Sigmoid colon (tissue), 7 donors: ENCODE data around the gene TEX51. TPM values are rescaled to one million over a fixed set of nuclear protein-coding genes. Genes with fewer than 3 reads are reported as not detected.

Experiments used
- DNase-seq: peaks from one replicate; pipeline ENCODE4 v3.0.0-alpha.2; 2019
- H3K27ac ChIP-seq, 4 donors: fragments of 200-600 bp; sonication (generic); one replicate each; pipeline ENCODE4 v1.5.1; 2016 to 2019; ENCODE audit warnings: mild to moderate bottlenecking in 1 of 4
- H3K27me3 ChIP-seq, 3 donors: fragments of 200-600 bp; sonication (generic); one replicate each; pipeline ENCODE4 v1.5.1; 2019; ENCODE audit warnings: mild to moderate bottlenecking in 1 of 3
- H3K36me3 ChIP-seq, 4 donors: fragments of 200-600 bp; sonication (generic); one replicate each; pipeline ENCODE4 v1.5.1; 2016 to 2019
- H3K4me1 ChIP-seq, 4 donors: fragments of 200-600 bp; sonication (generic); one replicate each; pipeline ENCODE4 v1.5.1; 2017 to 2019
- H3K4me3 ChIP-seq, 4 donors: fragments of 200-600 bp; sonication (generic); one replicate each; pipeline ENCODE4 v1.5.1; 2017 to 2019; ENCODE audit warnings: mild to moderate bottlenecking in 2 of 4, moderate library complexity in 1 of 4
- H3K9me3 ChIP-seq, 4 donors: fragments of 200-600 bp in 3 of 4; sonication (generic) in 3 of 4; one replicate each; pipeline versions ENCODE4 v1.5.1 to v1.6.1; 2013 to 2019
- CTCF ChIP-seq, 4 experiments: fragments of 450-650 bp in 3 of 4; fragments of 200-600 bp in 1 of 4; IDR thresholded peaks; one replicate each; pipeline ENCODE4 v1.5.1; 2016 to 2019; ENCODE audit warnings: antibody characterized with exemption in 4 of 4, mild to moderate bottlenecking in 3 of 4, moderate library complexity in 2 of 4
- EP300 ChIP-seq, 4 donors: sonication (generic); formaldehyde crosslinking; IDR thresholded peaks; one replicate each; pipeline ENCODE4 v1.6.1; 2017; ENCODE audit warnings: antibody characterized with exemption in 4 of 4
- POLR2A ChIP-seq, 2 donors: fragments of 450-650 bp; IDR thresholded peaks; one replicate each; pipeline ENCODE4 v1.6.1; 2016; ENCODE audit warnings: antibody characterized with exemption in 2 of 2, mild to moderate bottlenecking in 2 of 2, moderate library complexity in 2 of 2
- POLR2AphosphoS5 ChIP-seq, 4 donors: sonication (generic); formaldehyde crosslinking; IDR thresholded peaks; one replicate each; pipeline ENCODE4 v1.6.1; 2017; ENCODE audit warnings: antibody characterized with exemption in 4 of 4
- WGBS, 2 donors: extraction: QIAGEN DNeasy Blood & Tissue Kit; methylation state at CpG; one replicate each; pipeline ENCODE4 v1.1.7; 2013; 5-methylcytosine and 5-hydroxymethylcytosine counted together
- intact Hi-C: fragments of 100-400 bp; cut with DNase I; formaldehyde crosslinking; loops from one replicate; pipeline ENCODE4 v1.15.1; 2023
- polyA plus RNA-seq, 3 donors: library from polyadenylated mRNA; stranded (reverse); fragments of 200-250 nt; gene quantifications; one replicate each; pipeline ENCODE4 v1.2.3, GENCODE V29; 2013
- total RNA-seq, 4 donors: library from RNA; depleted of rRNA; stranded (reverse); fragments of >200 nt; gene quantifications; one replicate each; pipeline ENCODE4 v1.1.0, GENCODE V29; 2016
- donor health status: healthy with polysubstance abuse.
- donor health status: Bipolar disorder and iron deficiency.
- donor health status: healthy.

TEX51 gene
- total and polyA plus RNA-seq, 7 donors: 1.2 TPM; not detected in 6

- no peak overlapping the region for H3K4me3 ChIP-seq
- intact Hi-C loops: no loop called here
- 48 to 81% methylated on average over 3 of the region's 3 CpGs for WGBS, 2 donors
- H3K9me3 ChIP-seq: peaks cover 0 to 8% (median 3%) of the 10 kb centered on the region in 4 donors
- DNase-seq: no peak
- no peaks in the 10 kb centered on the region for H3K4me1 ChIP-seq
- H3K27me3 ChIP-seq: no peaks in the 10 kb centered on the region
- no peaks in the 10 kb centered on the region for H3K36me3 ChIP-seq
- TF ChIP-seq POLR2AphosphoS5 (IDR thresholded peaks at IDR 0.05): no peak
- no peak for TF ChIP-seq POLR2A (IDR thresholded peaks at IDR 0.05)
- TF ChIP-seq EP300 (IDR thresholded peaks at IDR 0.05): no peak
- no peak for TF ChIP-seq CTCF (IDR thresholded peaks at IDR 0.05)
- no peak overlapping the region for H3K27ac ChIP-seq
These were observed 23.7 kb upstream of the TEX51 start for GRCh38 chr2:126874961-126875360.

GRCh38 chr2:126876631-126877030 is 22.1 kb upstream of the TEX51 start:
- Histone ChIP-seq H3K4me3 (no peak overlapping the region), H3K36me3 (no peaks in the 10 kb centered on the region), H3K9me3 (peaks cover 0 to 8% (median 3%) of the 10 kb centered on the region in 4 donors), H3K27ac (no peak overlapping the region), H3K4me1 (no peaks in the 10 kb centered on the region), H3K27me3 (peaks cover 0 to under 1% (median 0%) of the 10 kb centered on the region in 3 donors)
- DNase-seq: no peak
- TF ChIP-seq CTCF (IDR thresholded peaks at IDR 0.05) (no peak), POLR2AphosphoS5 (IDR thresholded peaks at IDR 0.05) (no peak), EP300 (IDR thresholded peaks at IDR 0.05) (no peak), POLR2A (IDR thresholded peaks at IDR 0.05) (no peak)
- intact Hi-C loops: no loop called here
- 80 to 86% methylated on average over 4 of the region's 4 CpGs for WGBS, 2 donors

GRCh38 chr2:126877041-126877440 is 21.6 kb upstream of the TEX51 start:
- Histone ChIP-seq H3K9me3 (peaks cover 0 to 8% (median 3%) of the 10 kb centered on the region in 4 donors), H3K27me3 (peaks cover 0 to 3% (median 0%) of the 10 kb centered on the region in 3 donors), H3K4me3 (no peak overlapping the region), H3K4me1 (no peaks in the 10 kb centered on the region), H3K36me3 (no peaks in the 10 kb centered on the region), H3K27ac (no peak overlapping the region)
- 92 to 95% methylated on average over 5 of the region's 5 CpGs for WGBS, 2 donors
- no peak for DNase-seq
- intact Hi-C loops: no loop called here
- TF ChIP-seq CTCF (IDR thresholded peaks at IDR 0.05) (no peak), EP300 (IDR thresholded peaks at IDR 0.05) (no peak), POLR2A (IDR thresholded peaks at IDR 0.05) (no peak), POLR2AphosphoS5 (IDR thresholded peaks at IDR 0.05) (no peak)

GRCh38 chr2:126877861-126878565 is 20.7 kb upstream of the TEX51 start:
- DNase-seq: no peak
- 90 to 92% methylated on average over 25 of the region's 25 CpGs for WGBS, 2 donors
- intact Hi-C loops: no loop called here
- Histone ChIP-seq H3K4me3 (no peak overlapping the region), H3K27ac (no peak overlapping the region), H3K9me3 (peaks cover 0 to 8% (median 3%) of the 10 kb centered on the region in 4 donors), H3K4me1 (no peaks in the 10 kb centered on the region), H3K27me3 (peaks cover 0 to 3% (median 0%) of the 10 kb centered on the region in 3 donors), H3K36me3 (no peaks in the 10 kb centered on the region)
- TF ChIP-seq POLR2A (IDR thresholded peaks at IDR 0.05): no peak
- TF ChIP-seq CTCF (IDR thresholded peaks at IDR 0.05): no peak
- no peak for TF ChIP-seq EP300 (IDR thresholded peaks at IDR 0.05)
- no peak for TF ChIP-seq POLR2AphosphoS5 (IDR thresholded peaks at IDR 0.05)
